T follicular helper cell (primary cell): ENCODE data around the gene DDX54.
"Not testable (repeated sequence)": the region's sequence is repeated elsewhere in the genome, so short reads cannot be mapped to it uniquely, and the experiment has no call there.

Experiments
- DNase-seq: peaks from one replicate; pipeline ENCODE4 v3.0.0-alpha.2; 2020; ENCODE audit warnings: low read depth

Gene DDX54

DNA sequence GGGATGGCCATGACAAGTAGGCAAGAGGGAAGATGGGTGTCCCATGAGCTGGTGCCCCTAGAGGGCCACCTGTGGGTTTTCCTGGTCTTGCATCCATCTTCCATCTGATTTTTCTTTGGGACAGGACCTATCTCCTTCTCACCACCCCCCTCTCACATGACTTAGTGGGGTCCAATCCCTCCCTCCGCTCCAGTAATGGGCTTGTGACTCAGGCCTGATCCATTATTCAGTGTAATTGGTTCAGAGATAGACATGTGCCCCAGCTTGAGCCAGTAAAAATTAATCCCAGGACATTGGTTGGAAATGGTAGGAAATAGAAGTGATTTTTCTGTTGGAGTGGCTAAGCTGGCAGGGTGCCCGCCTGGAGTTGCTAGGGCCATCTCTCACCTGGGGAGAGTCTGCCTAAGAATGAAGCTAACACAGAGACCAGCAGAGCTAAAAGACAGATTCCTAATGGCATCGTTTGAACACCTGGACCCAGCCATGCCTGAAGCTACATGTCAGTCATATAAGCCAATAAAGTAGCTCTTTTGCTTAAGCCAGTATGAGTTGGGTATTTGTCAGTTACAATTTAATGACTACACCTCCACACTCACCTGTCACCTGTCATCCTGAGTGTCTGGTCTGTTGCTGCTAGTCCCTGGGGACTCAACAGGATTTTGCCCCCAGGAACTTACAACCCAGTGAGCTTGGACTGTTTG, 64.5 kb downstream of the DDX54 start:
- DNase-seq: no peak

DNA sequence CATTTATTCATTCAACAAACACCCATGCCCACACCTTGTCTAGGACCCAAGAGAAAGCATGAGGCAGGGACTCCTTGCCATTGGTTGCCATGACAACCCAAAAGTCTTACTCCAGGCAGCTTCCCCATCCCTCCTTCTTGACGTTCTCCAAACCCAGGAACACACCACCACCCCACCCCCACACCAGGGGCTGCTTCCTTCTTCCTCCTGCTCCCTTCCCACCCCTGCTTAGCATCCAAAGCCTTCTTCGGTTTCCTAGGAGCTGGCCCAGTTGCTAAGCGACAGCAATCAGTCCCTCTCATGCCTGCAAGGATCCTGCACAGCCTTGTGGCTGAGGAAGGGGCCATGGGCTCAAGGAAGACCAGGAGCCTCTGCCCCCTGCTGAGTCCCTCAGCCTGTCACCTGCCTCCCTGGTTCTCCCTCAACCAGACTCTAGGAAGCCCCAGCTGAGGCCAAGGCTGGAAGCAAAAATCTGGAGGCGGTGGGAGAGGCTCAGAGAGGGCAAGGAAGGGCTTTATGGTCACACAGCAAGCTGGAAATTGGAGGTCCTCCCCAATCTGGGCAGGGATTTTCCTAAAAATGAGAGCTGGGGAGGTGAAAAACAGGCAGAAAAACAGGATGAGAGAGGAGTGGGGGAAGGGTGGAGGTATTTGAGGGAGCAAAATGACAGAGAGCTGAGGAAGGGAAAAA, 65.2 kb downstream of the DDX54 start:
- no peak for DNase-seq

DNA sequence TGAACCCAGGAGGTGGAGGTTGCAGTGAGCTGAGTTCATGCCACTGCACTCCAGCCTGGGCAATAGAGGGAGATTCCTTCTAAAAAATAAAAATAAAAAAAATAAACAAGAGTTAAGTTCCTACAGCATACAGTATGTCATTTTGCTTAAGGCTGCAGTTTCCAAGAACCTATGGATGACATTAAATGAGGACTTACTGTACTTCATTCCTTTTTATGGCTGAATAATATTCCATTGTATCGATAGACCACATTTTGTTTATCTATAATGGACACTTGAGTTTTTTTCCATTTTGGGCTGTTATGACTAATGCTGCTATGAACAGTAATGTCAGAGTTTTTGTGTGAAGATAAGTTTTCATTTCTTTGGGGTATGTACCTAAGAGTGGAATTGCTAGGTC, 67.1 kb downstream of the DDX54 start:
- DNase-seq: no peak

DNA sequence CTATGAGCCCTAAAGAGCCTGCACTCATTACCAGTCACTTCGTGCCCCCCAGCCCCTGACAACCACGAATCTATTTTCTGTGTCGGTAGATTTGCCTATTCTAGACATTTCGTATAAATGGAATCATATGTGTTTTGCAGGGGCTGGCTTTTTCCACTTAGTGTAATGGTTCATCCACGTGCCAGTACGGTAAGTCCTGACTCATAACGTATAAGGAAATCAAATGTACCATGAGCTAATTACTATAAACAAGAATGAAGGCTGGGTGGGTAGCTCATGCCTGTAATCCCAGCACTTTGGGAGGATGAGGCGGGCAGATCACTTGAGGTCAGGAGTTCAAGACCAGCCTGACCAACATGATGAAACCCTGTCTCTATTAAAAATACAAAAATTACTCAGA, 67.6 kb downstream of the DDX54 start:
- DNase-seq: not testable (repeated sequence)

DNA sequence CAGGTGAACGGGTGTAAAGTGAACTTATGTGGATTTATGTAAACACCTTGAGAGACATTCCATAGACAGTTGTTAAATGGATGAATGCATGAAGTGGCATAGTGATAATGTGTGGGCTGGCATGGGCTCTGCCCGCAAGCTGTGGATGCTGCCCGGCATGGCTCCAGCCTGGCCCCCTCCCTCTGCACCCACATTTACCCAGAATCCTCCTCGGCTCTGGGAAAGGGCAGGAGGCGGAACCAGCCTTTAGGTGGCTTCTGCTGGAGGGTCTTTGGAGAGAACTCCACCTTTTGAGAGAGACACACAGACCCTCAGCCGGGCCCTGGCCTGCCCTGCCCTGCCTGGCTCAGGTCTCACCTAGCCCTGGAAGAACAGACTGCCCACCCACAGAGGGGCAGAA, 68.4 kb downstream of the DDX54 start:
- DNase-seq: no peak

DNA sequence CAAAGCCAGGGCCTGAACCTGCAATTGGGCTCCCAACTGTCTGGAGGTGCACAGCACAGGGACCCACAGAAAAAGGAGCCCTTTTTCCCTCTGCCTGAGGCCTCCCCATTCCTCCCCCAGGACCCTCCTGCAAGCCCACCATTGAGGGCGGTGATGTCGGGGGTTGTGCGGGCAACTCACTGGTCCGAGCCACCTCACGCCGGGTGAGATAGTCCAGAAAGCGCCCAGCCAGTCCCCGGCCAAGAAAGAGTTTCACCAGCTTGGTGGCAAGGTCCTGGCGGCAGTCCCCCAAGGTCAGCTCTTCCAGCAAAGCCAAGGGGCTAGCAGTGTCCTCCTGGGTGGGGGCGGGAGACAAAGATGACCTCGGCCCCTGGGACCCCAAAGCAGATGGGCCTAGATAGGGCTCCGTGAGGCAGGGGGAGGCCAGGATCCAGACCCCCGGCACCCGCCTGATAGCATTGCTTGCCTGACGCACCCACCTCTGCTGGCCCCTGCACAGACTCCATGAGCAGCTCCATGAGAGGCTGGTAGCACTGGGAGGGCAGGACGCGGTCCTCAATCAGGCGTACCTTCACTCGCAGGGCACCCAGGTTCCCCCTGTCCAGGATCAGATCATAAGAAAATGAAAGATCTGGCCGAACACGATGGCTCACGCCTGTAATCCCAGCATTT, 69.7 kb downstream of the DDX54 start:
- no peak for DNase-seq

DNA sequence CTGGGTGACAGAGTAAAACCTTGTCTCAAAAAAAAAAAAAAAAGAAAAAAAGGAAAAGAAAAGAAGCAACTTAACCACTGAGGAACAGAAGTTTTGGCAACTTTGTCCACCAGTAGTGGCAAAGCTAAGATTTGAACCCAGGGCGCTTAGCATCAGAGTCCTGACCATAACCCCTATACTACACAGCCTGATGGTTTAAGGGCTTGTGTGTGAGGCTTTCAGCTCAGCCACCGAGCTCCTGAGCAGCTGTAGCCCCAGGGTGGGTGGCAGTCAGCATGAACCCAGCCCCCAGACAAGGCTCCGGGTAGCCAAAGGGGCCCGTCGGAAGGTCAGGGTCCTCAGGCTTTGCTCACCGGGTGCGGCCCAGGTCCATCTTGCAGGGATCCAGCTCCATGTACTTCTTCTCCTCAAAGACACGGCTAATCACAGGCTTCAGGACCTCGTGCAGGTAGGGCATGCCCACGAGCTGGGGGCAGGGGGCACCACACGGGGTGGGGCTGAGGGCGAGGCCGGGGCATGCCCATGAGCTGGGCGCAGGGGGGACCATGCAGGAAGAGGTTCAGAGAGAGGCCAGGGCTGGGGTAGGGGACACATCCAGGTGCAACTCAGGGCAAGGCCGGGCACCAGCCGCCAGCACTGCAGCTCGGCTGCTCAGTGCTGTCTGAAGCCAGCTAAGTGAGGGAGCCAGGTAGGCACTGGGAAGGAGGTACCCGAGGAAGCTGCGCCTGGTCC, 70.7 kb downstream of the DDX54 start:
- DNase-seq: no peak

DNA sequence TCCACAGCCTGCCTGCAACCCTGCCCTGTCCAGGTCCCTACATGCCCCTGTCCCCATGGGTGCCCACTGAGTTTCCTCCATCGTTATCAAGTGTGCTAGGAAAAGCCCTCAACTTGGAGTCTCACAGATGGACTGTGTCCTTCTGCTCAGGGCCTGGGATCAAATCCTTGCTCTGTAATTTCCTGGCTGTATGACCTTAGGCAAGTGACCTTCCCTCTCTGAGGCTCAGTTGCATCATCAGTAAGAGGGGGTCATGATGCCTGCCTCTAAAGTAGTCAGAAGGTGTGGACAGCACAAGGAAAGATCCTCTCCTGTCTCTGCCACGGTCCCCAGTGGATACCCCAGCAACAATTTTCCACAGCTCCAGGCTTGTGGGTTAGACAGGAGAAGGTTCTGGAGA, 71.9 kb downstream of the DDX54 start:
- DNase-seq: no peak

DNA sequence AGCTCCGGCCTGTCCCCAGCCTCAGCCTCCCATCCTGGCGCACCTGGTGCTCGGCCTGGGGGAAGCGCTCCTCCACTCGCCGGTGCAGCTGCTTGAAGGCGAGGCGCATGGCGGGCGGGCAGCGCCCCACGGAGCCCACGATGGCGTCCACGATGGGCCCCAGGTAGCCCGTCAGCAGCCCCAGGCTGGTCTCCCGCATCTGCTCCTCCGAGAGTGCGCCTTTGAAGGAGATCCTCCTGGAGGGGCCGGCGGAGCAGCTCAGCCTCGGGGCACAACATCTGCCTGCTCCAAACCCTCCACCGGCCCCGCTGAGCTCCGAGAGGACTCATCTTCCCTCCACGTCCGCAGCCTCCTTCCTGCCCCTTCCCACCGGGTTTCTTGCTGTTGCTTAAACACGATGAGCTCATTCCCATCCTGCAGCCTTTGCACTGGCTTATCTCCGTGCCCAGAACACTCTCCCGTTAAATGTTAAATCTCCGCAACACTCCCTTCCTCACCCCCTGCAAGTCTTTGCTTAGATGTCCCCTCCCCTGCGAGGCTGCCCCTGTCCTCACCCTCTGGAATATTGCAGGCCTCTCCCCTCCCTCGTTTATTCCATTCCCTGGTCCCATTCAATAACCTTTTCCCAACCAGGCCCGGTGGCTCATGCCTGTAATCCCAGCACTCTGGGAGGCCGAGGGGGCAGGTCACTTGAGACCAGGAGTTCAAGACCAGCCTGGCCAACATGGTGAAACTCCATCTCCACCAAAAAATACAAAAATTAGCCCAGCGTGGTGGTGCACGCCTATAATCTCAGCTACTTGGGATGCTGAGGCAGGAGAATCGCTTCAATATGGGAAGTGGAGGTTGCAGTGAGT, 73.0 kb downstream of the DDX54 start:
- no peak for DNase-seq

DNA sequence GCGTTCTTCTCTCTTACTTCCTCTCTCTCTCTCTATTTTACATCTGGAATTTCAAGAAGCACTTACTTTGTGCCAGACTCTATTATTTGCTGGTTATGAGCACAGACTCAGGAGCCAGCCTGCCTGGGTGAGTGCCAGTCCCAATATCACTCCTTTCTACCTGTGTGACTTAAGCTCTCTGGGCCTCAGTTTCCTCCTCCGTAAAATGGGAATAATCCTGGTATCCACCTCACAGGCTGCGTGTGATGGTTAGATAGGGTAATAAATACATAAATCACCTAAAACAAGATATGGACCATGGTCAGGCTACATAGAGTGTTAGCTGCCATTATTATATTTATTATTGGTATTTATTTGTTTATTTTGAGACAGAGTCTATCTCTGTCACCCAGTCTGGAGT, 74.0 kb downstream of the DDX54 start:
- no peak for DNase-seq

DNA sequence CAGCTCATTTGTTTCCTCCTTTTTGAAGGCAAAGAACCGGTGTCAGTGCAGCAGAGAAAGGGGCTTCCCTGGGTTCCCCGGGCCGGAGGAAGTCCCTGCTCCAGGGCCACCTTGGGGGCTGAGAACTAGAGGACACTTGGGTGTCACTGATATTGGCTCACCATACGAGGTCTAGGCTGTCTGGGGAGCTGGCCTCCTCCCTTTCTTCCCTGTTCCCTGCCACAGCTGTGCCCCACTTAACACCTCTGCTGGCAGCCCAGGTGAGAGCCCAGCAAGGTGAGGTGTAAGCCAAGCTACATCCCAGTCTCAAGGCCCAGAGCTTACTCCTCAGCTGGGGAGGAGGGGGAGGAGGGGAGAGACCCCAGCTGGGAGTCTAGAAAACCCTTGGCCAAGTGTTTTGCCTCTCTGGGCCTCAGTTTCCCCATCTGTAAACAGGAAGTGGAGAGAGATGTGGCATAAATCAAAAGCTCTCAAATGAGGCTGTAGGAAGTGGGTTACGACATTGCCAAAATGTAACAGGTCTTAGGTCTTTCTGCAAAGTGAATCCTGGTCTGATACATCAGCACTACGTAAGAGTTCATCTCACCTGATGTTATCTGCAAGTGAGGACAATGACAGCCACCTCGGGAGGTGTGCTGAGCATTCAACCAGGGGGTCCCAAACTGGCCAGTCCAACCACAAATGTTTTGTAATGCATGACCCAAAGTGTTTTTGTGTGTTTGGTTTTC, 75.2 kb downstream of the DDX54 start:
- no peak for DNase-seq

DNA sequence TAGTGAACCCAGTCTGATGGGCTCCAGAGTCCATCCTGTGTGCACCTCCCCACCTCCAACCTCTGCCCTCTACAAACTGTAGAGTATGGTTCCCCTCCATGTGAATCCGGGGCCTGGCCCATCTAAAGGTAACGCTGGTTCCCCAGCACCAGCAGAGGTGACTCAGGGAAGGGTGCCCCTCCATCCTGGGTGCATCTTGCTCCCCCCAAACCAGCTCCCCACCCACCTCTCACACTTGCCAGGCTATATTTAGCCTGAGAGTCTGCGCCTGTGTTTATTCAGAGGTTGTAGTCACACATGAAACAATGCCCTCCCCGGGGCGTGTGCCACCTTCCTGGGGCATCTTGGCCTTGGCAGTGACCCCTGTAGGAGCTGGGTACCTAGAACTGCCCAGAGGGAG, 75.9 kb downstream of the DDX54 start:
- no peak for DNase-seq

DNA sequence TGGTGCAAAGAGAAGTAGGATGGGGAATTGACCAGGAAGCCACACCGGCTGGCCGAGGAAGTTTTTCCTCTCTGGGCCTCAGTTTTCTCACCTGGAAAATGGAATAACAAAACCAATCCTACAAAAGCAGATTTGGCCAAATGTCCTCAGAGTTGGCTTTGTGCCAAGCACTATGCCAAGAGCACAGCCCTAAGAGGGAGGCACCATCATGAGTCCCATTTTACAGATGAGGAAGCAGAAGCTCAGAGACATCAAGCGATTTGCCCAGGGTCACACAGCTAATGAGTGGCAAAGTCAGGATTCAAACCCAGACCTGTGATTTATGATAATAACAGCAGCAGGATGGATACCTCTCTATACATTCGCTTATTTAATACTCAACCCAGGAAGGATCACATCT, 77.0 kb downstream of the DDX54 start:
- DNase-seq: no peak
